Measurements from ENCODE around the gene HDDC3. TPM values are rescaled to one million over a fixed set of nuclear protein-coding genes. Genes with fewer than 3 reads are reported as not detected.
"Not testable (repeated sequence)": the region's sequence is repeated elsewhere in the genome, so short reads cannot be mapped to it uniquely, and the experiment has no call there.

The HDDC3 gene
- total RNA-seq, 2 donors from 2014 or later, result 11.5 to 13.1 TPM

- Histone ChIP-seq H3K4me1 (ENCODE audit: control insufficient read depth in 1 of 2, low read depth in 2 of 2) (peaks cover 7 to 39% of the 10 kb centered on the region in 2 donors), H3K4me3 (peak overlapping the region; percentile 77), H3K36me3 (no peaks in the 10 kb centered on the region), H3K27ac (peak overlapping the region; percentile 87 to 88), H3K27me3 (replicated peaks; ENCODE audit: insufficient read depth) (no peaks in the 10 kb centered on the region), H3K9me3 (no peaks in the 10 kb centered on the region)
- no peak for ATAC-seq (ENCODE audit: insufficient number of reproducible peaks, low FRiP score, low read depth)
- TF ChIP-seq CTCF (IDR thresholded peaks at IDR 0.05), result no peak
- no peak for DNase-seq (ENCODE audit: low spot score)
Measured at GRCh38 chr15:90930861-90931574, 1.3 kb downstream of the HDDC3 start.

GRCh38 chr15:90929246-90930019 is 2.9 kb downstream of the HDDC3 start:
- TF ChIP-seq CTCF (IDR thresholded peaks at IDR 0.05), result no peak
- no peaks in the 10 kb centered on the region for H3K36me3 ChIP-seq
- peaks cover 1 to 30% of the 10 kb centered on the region in 2 donors for H3K4me1 ChIP-seq (ENCODE audit: control insufficient read depth in 1 of 2, low read depth in 2 of 2)
- ATAC-seq (ENCODE audit: insufficient number of reproducible peaks, low FRiP score, low read depth), result no peak
- no peaks in the 10 kb centered on the region for H3K9me3 ChIP-seq
- no peak for DNase-seq (ENCODE audit: low spot score)
- peak overlapping the region; percentile 77 for H3K4me3 ChIP-seq
- H3K27me3 ChIP-seq (replicated peaks; ENCODE audit: insufficient read depth), result no peaks in the 10 kb centered on the region
- H3K27ac ChIP-seq, result peak overlapping the region; percentile 87 to 88

- H3K27ac ChIP-seq; H3K36me3 ChIP-seq; H3K4me3 ChIP-seq; H3K27me3 ChIP-seq (replicated peaks; ENCODE audit: insufficient read depth); H3K9me3 ChIP-seq; DNase-seq (ENCODE audit: low spot score); ATAC-seq (ENCODE audit: insufficient number of reproducible peaks, low FRiP score, low read depth): not testable (repeated sequence)
- H3K4me1 ChIP-seq (ENCODE audit: control insufficient read depth in 1 of 2, low read depth in 2 of 2), result peaks cover 0 to 28% of the 10 kb centered on the region in 2 donors
Measured at GRCh38 chr15:90928106-90928505, 4.2 kb downstream of the HDDC3 start.

GRCh38 chr15:90926766-90927165 is 5.6 kb downstream of the HDDC3 start:
- DNase-seq (ENCODE audit: low spot score); H3K27me3 ChIP-seq (replicated peaks; ENCODE audit: insufficient read depth); H3K9me3 ChIP-seq; H3K4me3 ChIP-seq; ATAC-seq (ENCODE audit: insufficient number of reproducible peaks, low FRiP score, low read depth); H3K36me3 ChIP-seq; H3K27ac ChIP-seq: not testable (repeated sequence)
- peaks cover 0 to 19% of the 10 kb centered on the region in 2 donors for H3K4me1 ChIP-seq (ENCODE audit: control insufficient read depth in 1 of 2, low read depth in 2 of 2)

- H3K27me3 ChIP-seq (replicated peaks; ENCODE audit: insufficient read depth), result no peaks in the 10 kb centered on the region
- DNase-seq (ENCODE audit: low spot score) (no peak), ATAC-seq (ENCODE audit: insufficient number of reproducible peaks, low FRiP score, low read depth) (no peak)
- no peak for TF ChIP-seq CTCF (IDR thresholded peaks at IDR 0.05)
- H3K4me1 ChIP-seq (ENCODE audit: control insufficient read depth in 1 of 2, low read depth in 2 of 2), result peaks cover 0 to 5% of the 10 kb centered on the region in 2 donors
- H3K36me3 ChIP-seq, result peaks cover 15% of the 10 kb centered on the region
- H3K4me3 ChIP-seq, result no peak overlapping the region
- no peak overlapping the region for H3K27ac ChIP-seq
- no peaks in the 10 kb centered on the region for H3K9me3 ChIP-seq
Measured at GRCh38 chr15:90924375-90924774, 8.0 kb downstream of the HDDC3 start.

- H3K27me3 ChIP-seq (replicated peaks; ENCODE audit: insufficient read depth); ATAC-seq (ENCODE audit: insufficient number of reproducible peaks, low FRiP score, low read depth); H3K4me1 ChIP-seq (ENCODE audit: control insufficient read depth in 1 of 2, low read depth in 2 of 2); H3K9me3 ChIP-seq; DNase-seq (ENCODE audit: low spot score); H3K27ac ChIP-seq; H3K4me3 ChIP-seq: not testable (repeated sequence)
- peaks cover 27% of the 10 kb centered on the region for H3K36me3 ChIP-seq
Measured at GRCh38 chr15:90922712-90923322, 9.5 kb downstream of the HDDC3 start.
